ENCODE results near the gene RPP38.

The RPP38 gene

GRCh38 chr10:15152556-15152955, 55.4 kb downstream of the RPP38 start:
- DNase-seq (ENCODE audit: low spot score): no peak

Data from CD4-positive, alpha-beta T cell treated with Interleukin-15 for 4 hours (primary cell).